ENCODE results near the gene HDC.

HDC gene

DNA sequence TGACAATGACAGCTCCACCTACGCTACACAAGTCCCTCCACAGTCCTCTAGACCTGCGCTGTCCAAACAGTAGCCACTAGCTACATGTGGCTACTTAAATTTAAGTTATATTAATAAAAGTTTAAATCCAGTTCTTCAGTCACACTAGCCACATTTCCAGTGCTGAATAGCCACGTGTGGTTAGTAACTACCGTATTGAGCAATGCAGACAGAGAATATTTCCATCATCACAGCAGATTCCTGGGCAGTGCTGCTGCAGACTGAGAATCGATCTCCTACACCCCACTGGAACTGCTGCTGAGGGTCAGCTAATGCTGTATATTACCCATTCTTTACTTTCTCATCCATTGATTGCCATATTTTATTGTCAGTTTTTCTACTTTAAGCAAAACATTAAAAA, 40.9 kb downstream of the HDC start:
- H3K27ac ChIP-seq (ENCODE audit: low read depth, low read length): no peak overlapping the region
- H3K4me3 ChIP-seq (ENCODE audit: insufficient read depth, low read length, poor library complexity, severe bottlenecking): no peak overlapping the region
- H3K9me2 ChIP-seq (replicated peaks; ENCODE audit: insufficient read depth, low read length): no peaks in the 10 kb centered on the region

DNA sequence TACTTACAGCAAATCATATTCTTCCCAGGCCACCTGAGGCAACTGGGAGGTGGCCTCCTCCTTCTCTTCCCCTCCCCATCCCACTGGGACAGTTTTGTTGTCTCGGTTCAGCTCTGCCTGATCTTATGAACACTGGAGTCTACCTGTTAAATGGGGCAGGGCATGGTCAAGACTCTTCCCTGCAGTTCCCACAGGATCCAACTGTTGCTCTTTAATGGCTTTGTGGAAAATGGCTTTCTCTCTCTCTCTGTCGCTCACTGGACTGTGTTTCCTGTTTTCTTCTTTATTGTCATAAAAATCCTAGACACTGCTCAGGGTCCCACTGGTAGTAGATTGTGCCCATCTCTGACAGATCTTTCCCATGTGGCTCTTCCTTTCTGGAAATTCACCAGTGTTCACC, 43.3 kb downstream of the HDC start:
- Histone ChIP-seq H3K36me3 (ENCODE audit: low read length) (no peaks in the 10 kb centered on the region), H3K27me3 (ENCODE audit: low read length) (no peaks in the 10 kb centered on the region), H3K9me2 (replicated peaks; ENCODE audit: insufficient read depth, low read length) (no peaks in the 10 kb centered on the region), H3K4me3 (ENCODE audit: insufficient read depth, low read length, poor library complexity, severe bottlenecking) (no peak overlapping the region), H3K9me3 (ENCODE audit: insufficient read depth, low read length) (no peaks in the 10 kb centered on the region), H3K4me2 (ENCODE audit: low read depth, low read length, poor library complexity, severe bottlenecking) (no peak overlapping the region), H2AFZ (ENCODE audit: low read depth, low read length, severe bottlenecking) (no peak overlapping the region), H3K27ac (ENCODE audit: low read depth, low read length) (no peak overlapping the region), H3K9ac (ENCODE audit: low read length) (no peak overlapping the region), H3F3A (ENCODE audit: insufficient read depth) (no peaks in the 10 kb centered on the region), H4K20me1 (ENCODE audit: low read depth, low read length) (no peaks in the 10 kb centered on the region), H3K79me2 (ENCODE audit: insufficient read depth, low read length) (no peaks in the 10 kb centered on the region)
- TF ChIP-seq, protein P1, sequence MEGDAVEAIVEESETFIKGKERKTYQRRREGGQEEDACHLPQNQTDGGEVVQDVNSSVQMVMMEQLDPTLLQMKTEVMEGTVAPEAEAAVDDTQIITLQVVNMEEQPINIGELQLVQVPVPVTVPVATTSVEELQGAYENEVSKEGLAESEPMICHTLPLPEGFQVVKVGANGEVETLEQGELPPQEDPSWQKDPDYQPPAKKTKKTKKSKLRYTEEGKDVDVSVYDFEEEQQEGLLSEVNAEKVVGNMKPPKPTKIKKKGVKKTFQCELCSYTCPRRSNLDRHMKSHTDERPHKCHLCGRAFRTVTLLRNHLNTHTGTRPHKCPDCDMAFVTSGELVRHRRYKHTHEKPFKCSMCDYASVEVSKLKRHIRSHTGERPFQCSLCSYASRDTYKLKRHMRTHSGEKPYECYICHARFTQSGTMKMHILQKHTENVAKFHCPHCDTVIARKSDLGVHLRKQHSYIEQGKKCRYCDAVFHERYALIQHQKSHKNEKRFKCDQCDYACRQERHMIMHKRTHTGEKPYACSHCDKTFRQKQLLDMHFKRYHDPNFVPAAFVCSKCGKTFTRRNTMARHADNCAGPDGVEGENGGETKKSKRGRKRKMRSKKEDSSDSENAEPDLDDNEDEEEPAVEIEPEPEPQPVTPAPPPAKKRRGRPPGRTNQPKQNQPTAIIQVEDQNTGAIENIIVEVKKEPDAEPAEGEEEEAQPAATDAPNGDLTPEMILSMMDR (IDR thresholded peaks at IDR 0.05; ENCODE audit: insufficient read depth, low read length, poor library complexity, severe bottlenecking): no peak
- no peak for TF ChIP-seq EZH2phosphoT487 (conservative IDR thresholded peaks at IDR 0.05; ENCODE audit: low read length)

More for the DNA sequence above, 40.9 kb downstream of the HDC start:
- Histone ChIP-seq H4K20me1 (ENCODE audit: low read depth, low read length) (no peaks in the 10 kb centered on the region), H3K9me3 (ENCODE audit: insufficient read depth, low read length) (no peaks in the 10 kb centered on the region), H3K4me2 (ENCODE audit: low read depth, low read length, poor library complexity, severe bottlenecking) (no peak overlapping the region), H3K36me3 (ENCODE audit: low read length) (no peaks in the 10 kb centered on the region), H2AFZ (ENCODE audit: low read depth, low read length, severe bottlenecking) (no peak overlapping the region), H3K9ac (ENCODE audit: low read length) (no peak overlapping the region), H3F3A (ENCODE audit: insufficient read depth) (no peaks in the 10 kb centered on the region), H3K79me2 (ENCODE audit: insufficient read depth, low read length) (no peaks in the 10 kb centered on the region), H3K27me3 (ENCODE audit: low read length) (no peaks in the 10 kb centered on the region)
- TF ChIP-seq EZH2phosphoT487 (conservative IDR thresholded peaks at IDR 0.05; ENCODE audit: low read length): no peak
- TF ChIP-seq, protein P1 (IDR thresholded peaks at IDR 0.05; ENCODE audit: insufficient read depth, low read length, poor library complexity, severe bottlenecking): no peak

DNA sequence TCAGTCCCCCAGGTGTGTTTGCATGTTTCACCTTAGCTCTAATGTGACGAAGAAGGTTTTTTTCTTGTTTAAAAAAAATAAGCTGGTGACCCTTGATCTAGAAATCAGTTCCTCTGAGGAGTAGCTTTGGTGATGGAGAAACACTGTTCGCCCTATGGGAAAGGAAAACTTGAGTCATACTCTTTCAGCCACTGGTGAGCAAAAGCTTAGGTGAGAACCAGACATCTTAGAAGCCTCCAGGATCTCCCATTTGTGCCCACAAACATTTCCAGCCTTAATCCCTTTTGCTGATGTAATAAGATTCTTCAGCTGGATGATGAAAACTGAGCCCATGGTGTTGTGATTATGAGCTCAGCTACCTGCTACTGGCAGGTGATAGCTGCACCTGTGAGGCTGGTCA, 45.7 kb downstream of the HDC start:
- no peak overlapping the region for H3K4me3 ChIP-seq (ENCODE audit: insufficient read depth, low read length, poor library complexity, severe bottlenecking)

More for the DNA sequence above, 45.7 kb downstream of the HDC start:
- Histone ChIP-seq H3K36me3 (ENCODE audit: low read length) (no peaks in the 10 kb centered on the region), H3K27me3 (ENCODE audit: low read length) (no peaks in the 10 kb centered on the region), H3F3A (ENCODE audit: insufficient read depth) (no peaks in the 10 kb centered on the region), H2AFZ (ENCODE audit: low read depth, low read length, severe bottlenecking) (no peak overlapping the region), H4K20me1 (ENCODE audit: low read depth, low read length) (no peaks in the 10 kb centered on the region), H3K9me3 (ENCODE audit: insufficient read depth, low read length) (no peaks in the 10 kb centered on the region), H3K4me2 (ENCODE audit: low read depth, low read length, poor library complexity, severe bottlenecking) (no peak overlapping the region), H3K9me2 (replicated peaks; ENCODE audit: insufficient read depth, low read length) (no peaks in the 10 kb centered on the region), H3K79me2 (ENCODE audit: insufficient read depth, low read length) (no peaks in the 10 kb centered on the region), H3K9ac (ENCODE audit: low read length) (no peak overlapping the region), H3K27ac (ENCODE audit: low read depth, low read length) (no peak overlapping the region)
- TF ChIP-seq EZH2phosphoT487 (conservative IDR thresholded peaks at IDR 0.05; ENCODE audit: low read length): no peak
- TF ChIP-seq, protein P1 (IDR thresholded peaks at IDR 0.05; ENCODE audit: insufficient read depth, low read length, poor library complexity, severe bottlenecking): no peak
